Measurements from ENCODE around the gene TNS1. TPM values are rescaled to one million over a fixed set of nuclear protein-coding genes. Genes with fewer than 3 reads are reported as not detected.
"Not testable (repeated sequence)": the region's sequence is repeated elsewhere in the genome, so short reads cannot be mapped to it uniquely, and the experiment has no call there.

TNS1 gene
- total RNA-seq, 1 donor from 2014 or later, result 11.6 TPM

GRCh38 chr2:218020966-218021535 is 18.3 kb upstream of the TNS1 start:
- Mint-ChIP-seq H3K27ac (ENCODE audit: unreplicated experiment) (no peak overlapping the region), H3K27me3 (ENCODE audit: unreplicated experiment) (peaks cover 10% of the 10 kb centered on the region), H3K4me1 (ENCODE audit: unreplicated experiment) (peaks cover 43% of the 10 kb centered on the region), H3K36me3 (ENCODE audit: low read depth, unreplicated experiment) (no peaks in the 10 kb centered on the region), H3K4me3 (ENCODE audit: unreplicated experiment) (no peak overlapping the region), H3K9me3 (ENCODE audit: unreplicated experiment) (no peaks in the 10 kb centered on the region)
- no peak for DNase-seq (ENCODE audit: low spot score)
- no peak for TF ChIP-seq CTCF (IDR thresholded peaks at IDR 0.05; ENCODE audit: unreplicated experiment)

- no peaks in the 10 kb centered on the region for H3K36me3 Mint-ChIP-seq (ENCODE audit: low read depth, unreplicated experiment)
- H3K27me3 Mint-ChIP-seq (ENCODE audit: unreplicated experiment), result peaks cover 6% of the 10 kb centered on the region
- H3K9me3 Mint-ChIP-seq (ENCODE audit: unreplicated experiment), result no peaks in the 10 kb centered on the region
- peaks cover 42% of the 10 kb centered on the region for H3K4me1 Mint-ChIP-seq (ENCODE audit: unreplicated experiment)
- peak overlapping the region; percentile 67 for H3K4me3 Mint-ChIP-seq (ENCODE audit: unreplicated experiment)
- no peak for TF ChIP-seq CTCF (IDR thresholded peaks at IDR 0.05; ENCODE audit: unreplicated experiment)
- no peak overlapping the region for H3K27ac Mint-ChIP-seq (ENCODE audit: unreplicated experiment)
- no peak for DNase-seq (ENCODE audit: low spot score)
Observed at GRCh38 chr2:218020281-218020680, 17.5 kb upstream of the TNS1 start.

GRCh38 chr2:218019411-218020060 is 16.7 kb upstream of the TNS1 start:
- H3K27ac Mint-ChIP-seq (ENCODE audit: unreplicated experiment), result no peak overlapping the region
- DNase-seq (ENCODE audit: low spot score), result no peak
- H3K4me1 Mint-ChIP-seq (ENCODE audit: unreplicated experiment), result peaks cover 49% of the 10 kb centered on the region
- TF ChIP-seq CTCF (IDR thresholded peaks at IDR 0.05; ENCODE audit: unreplicated experiment), result no peak
- no peaks in the 10 kb centered on the region for H3K9me3 Mint-ChIP-seq (ENCODE audit: unreplicated experiment)
- H3K36me3 Mint-ChIP-seq (ENCODE audit: low read depth, unreplicated experiment), result peaks cover 2% of the 10 kb centered on the region
- no peak overlapping the region for H3K4me3 Mint-ChIP-seq (ENCODE audit: unreplicated experiment)
- H3K27me3 Mint-ChIP-seq (ENCODE audit: unreplicated experiment), result peaks cover 10% of the 10 kb centered on the region

GRCh38 chr2:218018842-218019125 is 16.0 kb upstream of the TNS1 start:
- H3K36me3 Mint-ChIP-seq (ENCODE audit: low read depth, unreplicated experiment); H3K4me3 Mint-ChIP-seq (ENCODE audit: unreplicated experiment); H3K9me3 Mint-ChIP-seq (ENCODE audit: unreplicated experiment); DNase-seq (ENCODE audit: low spot score); H3K27ac Mint-ChIP-seq (ENCODE audit: unreplicated experiment): not testable (repeated sequence)
- Mint-ChIP-seq H3K4me1 (ENCODE audit: unreplicated experiment) (peaks cover 53% of the 10 kb centered on the region), H3K27me3 (ENCODE audit: unreplicated experiment) (peaks cover 11% of the 10 kb centered on the region)

GRCh38 chr2:218017211-218018053 is 14.6 kb upstream of the TNS1 start:
- Mint-ChIP-seq H3K36me3 (ENCODE audit: low read depth, unreplicated experiment) (peaks cover 3% of the 10 kb centered on the region), H3K27ac (ENCODE audit: unreplicated experiment) (no peak overlapping the region), H3K4me1 (ENCODE audit: unreplicated experiment) (peaks cover 56% of the 10 kb centered on the region), H3K9me3 (ENCODE audit: unreplicated experiment) (no peaks in the 10 kb centered on the region), H3K27me3 (ENCODE audit: unreplicated experiment) (peaks cover 12% of the 10 kb centered on the region), H3K4me3 (ENCODE audit: unreplicated experiment) (peak overlapping the region; percentile 32)
- DNase-seq (ENCODE audit: low spot score), result no peak
- TF ChIP-seq CTCF (IDR thresholded peaks at IDR 0.05; ENCODE audit: unreplicated experiment), result no peak

Data from endothelial cell (in vitro differentiated cells).